ENCODE measurements around the gene RRP1B.

DNA sequence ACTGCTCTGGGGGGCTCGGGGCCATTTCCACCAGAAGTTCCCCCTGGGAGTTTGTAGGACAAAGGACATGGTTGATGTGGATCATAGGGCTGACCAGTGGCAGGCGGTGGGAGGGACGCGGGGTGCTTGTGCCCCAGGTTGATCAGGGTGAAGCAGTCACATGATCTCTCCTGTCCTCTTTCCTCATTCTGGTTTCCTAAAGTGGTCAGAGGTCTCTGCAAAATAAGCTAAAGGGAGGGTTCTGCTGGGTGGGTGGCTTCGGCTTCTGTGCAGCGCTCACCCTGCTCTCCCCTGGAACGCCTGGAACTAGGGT, 68.8 kb downstream of the RRP1B start:
- no peak for TF ChIP-seq EZH2 (IDR thresholded peaks at IDR 0.05; ENCODE audit: insufficient read depth, poor library complexity, severe bottlenecking)
- TF ChIP-seq EZH2phosphoT487 (IDR thresholded peaks at IDR 0.05; ENCODE audit: insufficient read depth, low read depth), result no peak
